ENCODE results near the gene ZNF474.

ZNF474 gene

GRCh38 chr5:122119205-122119604 is 10.1 kb upstream of the ZNF474 start:
- no peak for DNase-seq

GRCh38 chr5:122120493-122120892 is 8.9 kb upstream of the ZNF474 start:
- no peak for DNase-seq

- peak in 1 of 2 experiments; percentile 5 for DNase-seq
Observed at GRCh38 chr5:122120957-122121356, 8.4 kb upstream of the ZNF474 start.

DNA sequence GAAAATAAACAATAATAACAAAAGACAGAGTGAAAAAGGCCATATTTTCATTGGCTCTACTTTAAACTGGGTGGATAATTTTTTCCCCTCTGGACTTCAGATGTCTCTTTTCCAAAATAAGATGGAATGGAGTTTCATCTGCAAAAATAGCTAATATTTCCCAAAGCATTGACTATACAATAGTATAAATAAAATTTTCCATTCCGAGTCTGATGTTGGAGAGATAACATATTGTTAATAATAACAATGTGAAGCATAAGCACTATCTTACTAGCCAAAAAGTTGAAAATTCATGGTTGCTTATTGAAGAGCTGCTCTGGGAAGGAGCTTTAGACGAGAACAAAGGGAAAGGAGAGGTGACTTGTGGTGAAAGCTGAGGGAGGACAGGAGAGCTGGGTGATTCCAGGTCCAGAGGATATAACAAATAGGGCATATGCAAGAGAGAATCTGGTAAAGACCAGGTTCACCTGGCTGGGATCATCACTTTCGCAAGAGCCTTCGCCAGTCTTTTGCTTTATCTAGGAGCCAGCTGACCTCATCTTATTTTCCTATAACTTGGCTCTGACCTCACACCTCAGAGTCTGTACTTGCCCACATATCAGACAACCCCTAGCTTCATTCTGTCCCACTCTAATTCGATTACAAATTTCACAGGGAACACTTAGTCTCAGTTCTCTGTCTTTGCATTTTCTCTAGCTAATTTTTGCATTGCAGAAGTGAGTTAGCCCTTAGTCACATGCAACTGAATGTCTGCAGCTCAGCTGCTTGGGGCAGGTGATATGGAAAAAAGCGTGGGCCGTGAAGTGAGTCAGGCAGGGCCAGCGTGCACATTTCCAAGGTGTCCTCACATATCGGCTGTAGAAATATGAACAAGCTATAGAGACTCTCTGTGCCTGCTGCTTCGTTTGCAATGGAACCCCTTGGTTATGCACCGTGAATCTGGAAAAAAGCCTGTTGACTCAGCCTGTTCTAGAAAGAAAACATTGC is 7.6 kb upstream of the ZNF474 start:
- no peak for DNase-seq

- DNase-seq = no peak
Observed at GRCh38 chr5:122124766-122125165, 4.6 kb upstream of the ZNF474 start.

GRCh38 chr5:122126177-122126755 is 3.1 kb upstream of the ZNF474 start:
- no peak for DNase-seq

DNA sequence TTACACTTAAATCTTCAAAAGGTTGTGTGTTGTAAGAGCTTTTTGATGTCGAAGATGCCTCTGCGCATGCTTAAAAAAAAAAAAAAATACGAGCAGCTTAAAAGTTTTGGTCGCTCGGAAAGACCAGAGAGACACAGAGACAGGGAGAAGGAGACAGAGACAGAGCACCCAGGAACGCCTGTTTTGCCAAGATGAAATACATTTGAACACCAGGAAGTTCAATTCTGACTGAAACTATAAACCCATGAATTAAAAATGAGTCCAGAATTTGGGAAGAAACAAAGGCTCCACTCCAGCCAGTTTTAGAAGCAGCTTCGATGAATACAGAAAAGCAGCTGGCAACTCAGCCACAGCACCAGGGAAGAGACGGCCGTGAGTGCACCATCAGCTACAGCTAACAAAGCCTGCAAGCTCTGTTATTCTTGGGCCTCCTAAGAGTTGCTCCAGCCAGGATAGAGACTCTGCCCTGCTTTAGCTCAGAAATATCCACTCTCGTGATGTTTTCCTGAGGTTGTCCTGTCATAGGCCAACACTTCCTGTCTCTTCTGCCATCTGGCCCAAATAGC is 2.5 kb upstream of the ZNF474 start:
- DNase-seq = no peak

DNA sequence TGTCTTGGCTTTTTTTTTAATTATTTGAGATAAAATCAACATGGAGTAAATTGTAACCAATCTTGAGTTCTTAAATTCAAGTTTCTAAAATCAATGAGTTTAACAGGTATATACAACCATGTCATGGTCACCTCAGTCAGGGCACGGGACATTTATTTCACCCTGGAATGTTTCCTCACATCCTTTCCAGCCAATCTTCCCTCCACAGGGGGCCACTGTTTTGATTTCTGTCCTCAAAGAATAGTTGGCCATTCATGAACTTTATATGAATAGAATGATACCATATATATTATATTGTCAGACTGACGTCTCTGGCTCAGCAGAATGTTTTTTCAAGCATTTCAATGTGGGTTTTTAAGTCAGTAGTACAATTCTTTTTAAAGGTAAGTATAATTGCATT is 806 bp downstream of the ZNF474 start:
- DNase-seq = no peak

GRCh38 chr5:122137702-122138101 is 8.4 kb downstream of the ZNF474 start:
- DNase-seq = no peak

DNA sequence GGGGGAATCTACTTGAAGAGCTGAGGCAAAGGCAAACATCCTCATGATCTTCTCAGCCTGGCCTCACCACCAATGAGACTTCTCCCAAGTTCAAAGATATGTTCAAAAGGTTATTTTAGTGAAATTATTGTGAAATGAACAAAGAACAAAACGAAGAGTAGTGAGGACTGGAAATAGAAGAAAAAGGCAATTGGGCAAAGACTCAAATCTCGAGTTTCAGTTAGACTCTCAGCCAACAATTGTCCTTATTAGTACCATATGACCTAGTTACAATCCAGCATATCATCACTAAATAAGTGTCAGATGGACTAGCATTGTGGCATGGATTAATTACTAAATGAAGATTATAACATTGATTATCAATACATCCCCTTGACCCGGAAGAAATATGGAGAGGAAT is 9.0 kb downstream of the ZNF474 start:
- DNase-seq = no peak

DNA sequence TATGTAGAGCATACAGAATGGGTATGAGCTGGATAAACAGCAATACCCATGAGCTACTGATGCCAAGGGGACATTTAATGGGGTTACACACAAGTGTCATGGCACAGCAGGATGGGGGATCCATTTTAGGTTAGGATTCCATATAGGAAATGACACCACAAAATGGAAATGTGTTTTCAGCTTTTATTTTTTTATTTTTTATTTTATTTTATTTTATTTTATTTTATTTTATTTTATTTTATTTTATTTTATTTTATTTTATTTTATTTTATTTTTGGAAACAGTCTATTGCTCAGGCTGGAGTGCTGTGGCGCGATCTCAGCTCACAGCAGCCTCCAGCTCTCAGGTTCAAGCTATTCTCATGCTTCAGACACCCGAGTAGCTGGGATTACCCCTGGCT is 11.6 kb downstream of the ZNF474 start:
- no peak for DNase-seq

GRCh38 chr5:122141751-122142150 is 12.4 kb downstream of the ZNF474 start:
- DNase-seq = no peak

- no peak for DNase-seq
Observed at GRCh38 chr5:122142480-122143164, 13.3 kb downstream of the ZNF474 start.

DNA sequence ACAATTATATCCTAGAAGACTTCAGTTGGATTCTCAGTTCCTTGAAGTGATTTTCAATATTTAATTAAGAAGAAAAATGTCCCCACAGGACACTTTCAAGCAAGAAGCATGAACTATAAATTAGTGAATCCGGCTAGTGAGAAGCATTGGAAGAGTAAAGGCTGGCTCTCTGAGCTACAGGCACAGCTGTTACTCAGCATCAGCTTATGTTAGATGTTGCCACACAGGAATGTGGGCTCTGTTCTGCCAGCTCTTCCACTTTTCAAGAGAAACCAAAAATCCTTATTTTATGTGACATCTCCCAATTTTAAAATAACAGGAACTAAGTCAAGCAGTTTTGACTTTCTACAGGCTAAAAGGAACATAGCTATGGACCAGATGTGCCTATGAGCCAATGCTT is 14.9 kb downstream of the ZNF474 start:
- DNase-seq = no peak

GRCh38 chr5:122145906-122146305 is 16.6 kb downstream of the ZNF474 start:
- no peak for DNase-seq

DNA sequence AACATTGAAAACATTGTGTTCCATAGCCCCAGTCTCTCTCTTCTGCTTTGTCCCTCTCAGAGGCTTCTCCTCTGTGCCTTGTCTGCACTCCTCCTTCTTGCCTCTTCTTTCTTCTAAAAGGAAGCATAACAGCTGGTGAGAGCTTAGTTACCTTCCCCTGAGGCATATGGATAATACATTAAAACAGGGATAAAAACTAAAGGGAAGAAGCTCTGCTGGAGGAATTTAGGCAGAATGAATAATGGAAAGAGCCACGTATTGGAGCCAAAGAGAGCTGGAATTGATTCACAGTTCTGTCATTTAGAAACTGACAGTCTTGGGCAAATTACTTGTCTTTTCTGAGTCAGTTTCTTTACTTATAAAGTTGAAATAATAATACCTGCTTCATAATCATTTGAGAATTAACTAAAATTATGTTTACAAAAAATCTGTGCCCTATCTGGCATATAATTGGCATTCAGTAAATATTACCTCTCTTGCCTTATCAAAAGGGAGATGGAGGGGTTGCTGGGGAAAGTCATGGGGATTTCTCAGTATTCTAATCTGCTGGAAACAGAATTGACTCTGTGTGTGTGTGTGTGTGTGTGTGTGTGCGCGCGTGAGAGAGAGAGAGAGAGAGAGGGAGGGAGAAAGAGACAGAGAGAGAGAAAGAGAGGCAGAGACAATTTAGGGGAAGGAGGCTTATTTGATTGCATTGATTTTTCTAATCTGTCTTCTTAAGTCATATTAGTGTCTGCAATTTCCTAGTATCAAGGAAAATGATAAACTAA is 20.2 kb downstream of the ZNF474 start:
- no peak for DNase-seq

DNA sequence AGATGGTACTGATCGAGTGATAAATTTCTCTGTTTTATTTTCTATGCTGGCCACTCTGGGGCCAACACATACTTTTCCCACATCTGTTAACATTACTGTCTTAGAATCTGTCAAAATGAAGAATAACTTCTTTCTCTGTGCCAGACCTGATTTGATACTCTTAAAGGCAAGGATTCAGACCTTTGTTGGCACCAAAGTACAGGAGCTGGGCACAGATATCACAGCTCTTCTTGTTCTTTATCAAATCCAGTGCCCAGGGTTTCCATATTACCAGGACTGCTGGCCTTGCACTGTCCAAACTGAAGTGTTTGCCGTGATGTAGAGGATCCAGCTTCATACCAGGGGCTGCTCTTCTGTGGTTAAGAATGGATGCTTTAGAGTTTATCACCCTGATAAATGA is 20.9 kb downstream of the ZNF474 start:
- no peak for DNase-seq

DNA sequence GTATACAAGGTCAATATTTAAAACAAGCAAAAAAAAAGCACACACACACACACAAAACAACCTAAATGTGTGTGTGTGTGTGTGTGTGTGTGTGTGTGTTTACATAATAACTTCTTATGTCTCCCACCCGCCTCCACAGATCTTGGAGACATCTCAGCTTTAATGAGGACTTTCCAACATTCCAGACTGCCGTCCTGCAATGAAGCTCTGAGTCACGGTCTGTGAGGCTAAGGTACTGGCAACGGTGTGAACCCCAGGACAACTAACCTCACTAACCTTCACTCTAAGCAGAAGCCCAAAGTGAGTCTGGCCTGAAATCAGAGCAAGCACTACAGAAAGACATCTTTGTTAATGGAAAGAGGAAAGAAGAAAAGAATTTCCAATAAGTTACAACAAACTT is 22.3 kb downstream of the ZNF474 start:
- DNase-seq = no peak

DNA sequence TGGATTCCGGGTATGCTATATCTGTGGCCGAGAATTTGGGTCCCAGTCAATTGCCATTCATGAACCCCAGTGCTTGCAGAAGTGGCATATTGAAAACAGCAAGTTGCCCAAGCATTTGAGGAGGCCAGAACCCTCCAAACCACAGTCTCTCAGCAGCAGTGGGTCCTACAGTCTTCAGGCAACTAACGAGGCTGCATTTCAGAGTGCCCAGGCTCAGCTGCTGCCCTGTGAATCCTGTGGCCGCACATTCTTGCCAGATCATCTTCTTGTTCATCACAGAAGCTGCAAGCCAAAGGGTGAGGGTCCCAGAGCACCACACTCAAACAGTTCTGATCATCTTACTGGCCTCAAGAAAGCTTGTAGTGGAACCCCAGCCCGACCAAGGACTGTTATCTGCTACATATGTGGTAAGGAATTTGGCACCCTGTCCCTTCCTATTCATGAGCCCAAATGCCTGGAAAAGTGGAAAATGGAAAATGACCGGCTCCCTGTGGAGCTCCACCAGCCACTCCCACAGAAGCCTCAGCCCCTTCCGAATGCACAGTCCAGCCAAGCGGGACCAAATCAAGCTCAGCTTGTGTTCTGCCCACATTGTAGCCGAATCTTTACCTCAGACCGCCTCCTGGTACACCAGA is 23.0 kb downstream of the ZNF474 start:
- DNase-seq = no peak

DNA sequence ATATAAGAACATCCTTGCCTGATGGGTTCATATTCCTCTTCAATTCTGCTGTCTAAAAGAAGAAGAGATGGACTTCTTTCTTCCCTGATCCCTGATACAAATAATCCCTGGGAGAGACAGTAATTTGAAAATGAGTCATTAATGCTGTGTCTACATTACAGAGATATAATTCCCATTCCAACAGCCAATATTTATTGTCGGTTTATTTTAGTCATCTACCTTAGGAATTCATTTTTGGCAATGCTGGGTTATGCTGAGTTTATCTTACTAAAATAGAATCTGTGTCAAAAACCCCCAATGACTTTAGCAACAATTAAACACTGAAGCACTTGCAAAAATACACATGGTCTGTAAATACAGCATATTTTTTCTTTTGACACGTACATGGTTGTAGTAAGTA is 23.9 kb downstream of the ZNF474 start:
- no peak for DNase-seq

DNA sequence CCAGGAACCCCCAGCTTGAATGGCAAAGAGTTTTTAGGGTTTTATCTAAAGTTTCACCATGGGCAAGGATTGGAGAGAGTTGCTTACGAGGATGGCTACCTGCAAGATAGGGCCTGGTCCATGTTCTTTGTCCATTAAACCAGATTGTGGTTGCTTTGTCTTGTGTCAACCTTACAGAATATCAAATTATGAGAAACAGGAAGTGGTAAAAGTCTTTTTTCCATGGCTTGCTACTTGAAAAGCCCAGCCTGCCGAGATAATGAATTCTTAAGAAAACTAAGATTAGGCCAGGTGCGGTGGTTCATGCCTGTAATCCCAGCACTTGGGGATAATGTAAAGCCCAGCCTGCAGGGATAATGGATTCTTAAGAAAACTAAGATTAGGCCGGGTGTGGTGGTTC is 24.4 kb downstream of the ZNF474 start:
- no peak for DNase-seq

DNA sequence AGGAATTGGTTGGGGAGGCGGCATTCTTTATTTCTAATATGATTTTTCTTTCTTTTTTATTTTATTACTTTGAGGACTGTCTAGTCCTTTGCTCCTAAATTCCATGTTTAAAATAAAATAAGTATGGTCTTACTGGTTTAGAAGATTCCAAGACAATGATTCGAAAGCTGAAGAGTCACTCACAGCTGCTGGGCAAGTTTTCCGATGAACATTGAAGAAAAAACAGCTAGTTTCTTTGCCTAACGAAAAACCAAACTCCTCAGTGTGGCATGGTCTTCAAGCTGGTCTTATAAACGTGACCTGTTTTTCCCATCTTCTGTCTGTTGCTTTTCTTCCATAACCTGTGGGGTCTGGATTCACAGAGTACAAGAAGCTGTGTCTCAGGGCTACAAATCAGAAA is 25.1 kb downstream of the ZNF474 start:
- DNase-seq = no peak

Measured in SW 1271 (cell line).